GM13977 (cell line): ENCODE measurements around the gene CPZ.

Experiments
- DNase-seq: peaks from one replicate; pipeline ENCODE4 v3.0.0; 2012; ENCODE audit warnings: low spot score
- CTCF ChIP-seq: IDR thresholded peaks from 2 replicates; pipeline ENCODE4 v1.5.1; 2012; ENCODE audit warnings: mild to moderate bottlenecking, control low read depth; ENCODE audit not compliant: insufficient read depth; ENCODE audit errors: extremely low read depth, missing control alignments
- in situ Hi-C: fragments of 300-500 bp; cut with MboI; formaldehyde crosslinking; loops from one replicate; pipeline ENCODE4 v1.12.0; 2022; ENCODE audit warnings: low sequenced_read_pairs, low pct_unique_long_range_greater_than_20kb, mixed read lengths, inconsistent platforms; ENCODE audit not compliant: unreplicated experiment

Gene CPZ

GRCh38 chr4:8592366-8593263 lies at the start of gene CPZ:
Gene CPZ (plus strand): TSS chr4:8592765. CDS start chr4:8592834, 69 bp downstream.
- no peak for DNase-seq
- no peak for TF ChIP-seq CTCF
- in situ Hi-C loops: loop anchor here (25.0 kb wide), 1 partner anchor 130 kb away; no protein-coding TSS in a partner anchor

GRCh38 chr4:8542776-8543525 lies 49.6 kb upstream of the CPZ start:
- no peak for TF ChIP-seq CTCF
- in situ Hi-C loops: no loop called here
- DNase-seq: no peak

- in situ Hi-C loops: no loop called here
- no peak for DNase-seq
- no peak for TF ChIP-seq CTCF
These were observed 48.9 kb upstream of the CPZ start for GRCh38 chr4:8543623-8544022.

- in situ Hi-C loops: no loop called here
- DNase-seq: no peak
- TF ChIP-seq CTCF: no peak
These were observed 48.3 kb upstream of the CPZ start for GRCh38 chr4:8544282-8544681.

GRCh38 chr4:8544741-8545438 lies 47.7 kb upstream of the CPZ start:
- no peak for DNase-seq
- no peak for TF ChIP-seq CTCF
- in situ Hi-C loops: no loop called here

- TF ChIP-seq CTCF: no peak
- DNase-seq: no peak
- in situ Hi-C loops: no loop called here
These were observed 47.2 kb upstream of the CPZ start for GRCh38 chr4:8545439-8545765.
